HL-60 (cell line): ENCODE measurements around the gene IFT81.

Source experiments
- DNase-seq, 2 experiments: peaks; one replicate each; pipeline ENCODE4 v3.0.0-alpha.2; 2010 to 2020; ENCODE audit warnings: low read depth in 1 of 2, low spot score in 1 of 2
- H3K27ac ChIP-seq: fragments of 250-450 bp; sonication (Bioruptor Pico); replicated peaks from 2 replicates; pipeline ENCODE4 v1.5.1; 2020; ENCODE audit warnings: mild to moderate bottlenecking, moderate library complexity
- H3K27me3 ChIP-seq: fragments of 250-450 bp; sonication (Bioruptor Pico); 2 replicates; pipeline ENCODE4 v1.5.1; 2021; ENCODE audit warnings: mild to moderate bottlenecking, moderate library complexity; ENCODE audit not compliant: insufficient read depth, poor library complexity, severe bottlenecking
- H3K4me3 ChIP-seq: replicated peaks from 2 replicates; pipeline ENCODE4 v1.5.1; 2011; ENCODE audit warnings: mild to moderate bottlenecking, control low read depth, low read length; ENCODE audit not compliant: insufficient read depth
- CTCF ChIP-seq: IDR thresholded peaks from one replicate; pipeline ENCODE4 v1.5.1; 2011; ENCODE audit warnings: low read length, control low read depth, inconsistent platforms; ENCODE audit not compliant: insufficient read depth
- GABPA ChIP-seq: IDR thresholded peaks from 2 replicates; pipeline ENCODE4 v1.6.1; 2012; ENCODE audit warnings: low read depth
- POLR2AphosphoS5 ChIP-seq: IDR thresholded peaks from 2 replicates; pipeline ENCODE4 v1.6.1; 2012; ENCODE audit warnings: low read depth
- REST ChIP-seq: IDR thresholded peaks from 2 replicates; pipeline ENCODE4 v1.6.1; 2012; ENCODE audit warnings: low read depth; ENCODE audit not compliant: insufficient replicate concordance
- SPI1 ChIP-seq: IDR thresholded peaks from 2 replicates; pipeline ENCODE4 v1.6.1; 2012; ENCODE audit warnings: low read depth, mild to moderate bottlenecking, borderline replicate concordance

IFT81 gene

DNA sequence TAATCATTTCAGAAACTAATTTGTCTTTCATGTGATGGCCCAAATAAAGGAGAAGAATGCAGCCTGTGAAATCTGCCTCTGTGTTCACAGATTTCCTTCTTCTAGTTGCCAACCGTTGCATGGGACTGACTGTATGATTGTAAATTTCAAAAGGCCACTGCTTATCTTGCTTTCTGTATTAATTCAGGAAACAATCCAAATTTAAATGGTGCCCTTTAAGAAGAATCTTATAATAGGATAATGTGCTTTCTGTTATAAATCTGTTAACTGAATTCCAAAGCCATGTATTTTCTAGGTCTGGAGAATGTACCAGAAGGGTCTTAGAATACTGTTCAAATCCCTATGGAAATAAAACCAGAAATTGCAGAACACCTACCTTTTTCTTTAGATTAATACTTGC is 98.3 kb downstream of the IFT81 start:
- Histone ChIP-seq H3K27me3 (no peaks in the 10 kb centered on the region), H3K27ac (no peak overlapping the region), H3K4me3 (no peak overlapping the region)
- TF ChIP-seq POLR2AphosphoS5: no peak
- TF ChIP-seq SPI1: no peak
- TF ChIP-seq REST: no peak
- TF ChIP-seq CTCF: no peak
- no peak for TF ChIP-seq GABPA
- DNase-seq: no peak

DNA sequence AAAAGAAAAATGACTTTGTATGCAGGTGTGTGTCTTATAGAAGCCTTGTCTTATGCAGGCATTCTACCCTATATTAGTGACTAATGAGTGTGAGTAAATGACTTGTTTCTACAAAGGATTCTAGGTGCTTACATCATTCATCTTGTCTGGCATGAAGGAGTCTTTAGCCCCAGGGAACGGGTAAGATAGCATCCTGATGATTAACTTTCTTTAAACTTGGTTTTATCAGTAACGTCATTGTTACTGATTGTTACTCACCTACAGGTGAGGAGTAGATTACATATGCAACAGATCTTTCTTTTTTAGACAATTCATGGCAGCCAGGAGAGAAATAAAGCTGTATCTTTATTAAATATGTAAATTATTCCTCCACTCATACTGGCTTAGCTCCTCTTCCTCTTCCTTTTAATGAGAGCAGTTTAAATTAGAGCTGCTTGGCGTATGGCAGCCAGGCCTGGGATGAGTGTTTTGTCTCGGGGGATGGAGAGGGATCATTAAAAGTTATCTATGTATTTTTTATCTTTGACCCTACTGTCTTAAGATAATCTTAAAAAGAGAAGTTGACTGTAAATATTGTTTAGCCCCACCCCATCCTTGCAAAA is 99.7 kb downstream of the IFT81 start:
- Histone ChIP-seq H3K27me3 (no peaks in the 10 kb centered on the region), H3K4me3 (no peak overlapping the region), H3K27ac (no peak overlapping the region)
- TF ChIP-seq GABPA: no peak
- no peak for TF ChIP-seq REST
- TF ChIP-seq CTCF: no peak
- no peak for TF ChIP-seq SPI1
- no peak for TF ChIP-seq POLR2AphosphoS5
- no peak for DNase-seq

DNA sequence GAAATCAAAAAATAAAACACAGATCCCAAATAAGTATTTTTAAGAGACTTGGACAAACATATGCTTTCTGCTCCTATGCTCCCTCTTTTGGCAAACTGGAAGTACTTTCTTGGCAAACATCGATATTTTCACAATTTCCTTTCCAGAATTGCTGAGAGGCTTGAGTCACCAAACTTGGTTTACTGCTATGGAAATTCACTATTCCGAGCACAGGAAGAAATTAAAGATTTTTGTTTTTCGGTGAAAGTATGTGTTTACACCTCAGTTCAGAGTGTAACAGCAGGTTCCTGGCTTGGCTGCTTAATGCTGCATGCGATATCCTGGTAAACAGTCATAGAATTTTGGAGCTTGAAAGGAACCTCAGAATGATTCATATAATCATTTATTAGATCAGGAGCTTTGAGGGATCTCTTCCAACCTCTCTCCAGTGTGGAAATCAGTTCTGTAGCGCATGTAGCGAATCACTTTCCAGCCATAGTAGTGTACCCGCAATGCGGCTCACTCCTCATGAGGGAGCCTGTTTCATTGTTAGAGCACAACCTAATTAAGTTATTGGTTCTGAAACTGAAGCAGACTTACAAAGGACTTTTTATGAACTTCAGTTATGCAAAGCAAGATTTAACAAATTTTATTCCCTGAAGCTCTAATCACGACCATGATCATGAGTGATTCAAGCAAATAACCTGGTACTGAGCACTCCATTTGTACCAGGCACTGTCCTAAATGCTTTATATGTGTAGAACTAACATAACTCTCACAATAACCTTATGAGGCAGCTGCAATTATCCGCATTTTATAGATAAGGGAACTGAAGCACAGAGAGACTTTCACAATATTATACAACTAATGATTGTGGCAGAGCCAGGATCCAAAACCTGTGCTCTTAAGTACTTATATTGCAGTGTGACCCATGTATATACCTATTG is 100.5 kb downstream of the IFT81 start:
- no peak for DNase-seq
- Histone ChIP-seq H3K27me3 (no peaks in the 10 kb centered on the region), H3K4me3 (no peak overlapping the region), H3K27ac (no peak overlapping the region)
- TF ChIP-seq GABPA (no peak), CTCF (peak; percentile 8)
